T-helper 9 cell (primary cell): ENCODE results near the gene CLPSL2.
A peak's percentile ranks its signal among the peaks of the same experiment; 100 is the strongest.
"Not testable (repeated sequence)": the region's sequence is repeated elsewhere in the genome, so short reads cannot be mapped to it uniquely, and the experiment has no call there.

Experiments used
- DNase-seq: peaks from one replicate; pipeline ENCODE4 v3.0.0-alpha.2; 2020
- total RNA-seq, 2 donors: gene quantifications; one replicate each; lab custom pipeline; 2026; lab: John Stamatoyannopoulos, UW

CLPSL2 gene, protein sequence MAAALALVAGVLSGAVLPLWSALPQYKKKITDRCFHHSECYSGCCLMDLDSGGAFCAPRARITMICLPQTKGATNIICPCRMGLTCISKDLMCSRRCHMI
- 0 reads per million in 2 donors for total RNA-seq

DNA sequence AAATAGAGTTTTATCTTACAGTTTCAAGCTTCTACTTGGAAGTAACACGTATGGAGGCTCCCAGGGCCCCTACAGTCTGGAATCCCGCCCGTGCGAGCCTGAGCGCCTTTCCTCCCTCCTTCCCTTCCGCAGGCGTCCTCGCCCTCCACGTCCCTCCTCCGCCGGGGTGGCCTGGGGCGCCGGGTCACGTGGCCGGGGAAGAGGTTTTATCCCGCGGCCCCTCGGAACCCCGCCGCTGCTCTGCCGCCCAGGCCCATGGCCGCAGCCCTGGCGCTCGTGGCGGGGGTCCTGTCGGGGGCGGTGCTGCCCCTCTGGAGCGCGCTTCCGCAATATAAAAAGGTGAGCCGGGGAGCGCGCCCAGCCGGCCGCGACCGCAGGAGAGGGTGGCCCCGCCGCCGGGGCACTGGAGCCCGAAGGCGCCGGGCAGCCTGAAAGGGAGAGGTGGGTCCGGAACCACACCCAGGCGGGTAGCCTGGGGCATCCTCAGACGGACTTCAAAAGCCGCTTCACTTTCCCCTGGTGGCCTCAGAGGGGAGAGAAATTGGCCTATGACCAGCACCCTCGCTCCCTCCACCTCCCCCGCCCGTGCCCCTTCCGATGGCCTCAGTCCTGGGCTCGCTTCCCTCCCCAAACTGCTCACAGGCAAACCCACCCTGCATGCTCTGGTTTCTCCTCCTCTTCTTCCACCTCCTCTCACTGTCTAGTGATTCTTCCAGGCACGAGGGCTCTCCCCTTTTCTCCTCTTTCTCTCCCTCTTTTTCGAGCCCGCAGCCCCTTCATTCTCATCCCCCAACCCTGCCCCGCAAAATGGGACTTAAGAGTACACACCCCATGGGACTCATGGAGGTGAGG, at the start of gene CLPSL2:
CLPSL2 (plus strand) TSS at position 235 of the 852 bp plus-strand sequence; CDS start at position 256, 21 bp downstream.
- no peak for DNase-seq

DNA sequence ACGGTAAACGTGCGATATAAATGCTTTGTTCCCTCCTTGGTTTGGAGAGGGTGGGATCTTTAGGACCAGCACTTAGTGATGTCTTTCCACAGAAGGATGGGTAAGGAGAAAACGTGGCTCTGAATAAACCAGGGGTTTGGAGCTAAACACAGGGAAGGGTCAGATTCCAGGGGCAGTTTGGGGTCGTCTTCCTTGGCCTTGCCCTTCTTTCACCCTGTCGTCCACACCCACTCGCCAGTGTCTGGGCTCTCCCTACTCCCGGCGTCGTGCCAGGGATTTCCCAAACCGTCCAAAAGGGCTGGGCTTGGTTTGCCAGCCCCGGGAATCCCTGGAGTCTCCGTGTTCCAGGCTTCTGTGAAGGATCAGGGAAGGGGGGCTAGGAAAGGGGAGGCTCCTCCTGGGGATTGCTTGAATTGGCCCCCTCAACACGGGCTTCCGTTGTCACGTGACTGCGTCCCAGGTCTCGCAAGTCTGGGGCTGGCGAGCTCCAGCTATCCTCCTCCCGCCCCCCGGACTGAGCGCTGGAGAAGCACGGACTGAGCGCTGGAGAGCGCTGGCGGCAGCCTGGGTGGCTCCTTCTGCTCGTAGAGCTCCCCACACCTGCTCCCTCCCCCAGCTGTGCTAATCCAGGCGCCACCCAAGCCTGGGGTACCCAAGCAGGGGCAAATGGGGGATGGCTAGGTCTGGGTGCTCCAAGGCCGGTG, 49.0 kb upstream of the CLPSL2 start:
- DNase-seq = no peak

DNA sequence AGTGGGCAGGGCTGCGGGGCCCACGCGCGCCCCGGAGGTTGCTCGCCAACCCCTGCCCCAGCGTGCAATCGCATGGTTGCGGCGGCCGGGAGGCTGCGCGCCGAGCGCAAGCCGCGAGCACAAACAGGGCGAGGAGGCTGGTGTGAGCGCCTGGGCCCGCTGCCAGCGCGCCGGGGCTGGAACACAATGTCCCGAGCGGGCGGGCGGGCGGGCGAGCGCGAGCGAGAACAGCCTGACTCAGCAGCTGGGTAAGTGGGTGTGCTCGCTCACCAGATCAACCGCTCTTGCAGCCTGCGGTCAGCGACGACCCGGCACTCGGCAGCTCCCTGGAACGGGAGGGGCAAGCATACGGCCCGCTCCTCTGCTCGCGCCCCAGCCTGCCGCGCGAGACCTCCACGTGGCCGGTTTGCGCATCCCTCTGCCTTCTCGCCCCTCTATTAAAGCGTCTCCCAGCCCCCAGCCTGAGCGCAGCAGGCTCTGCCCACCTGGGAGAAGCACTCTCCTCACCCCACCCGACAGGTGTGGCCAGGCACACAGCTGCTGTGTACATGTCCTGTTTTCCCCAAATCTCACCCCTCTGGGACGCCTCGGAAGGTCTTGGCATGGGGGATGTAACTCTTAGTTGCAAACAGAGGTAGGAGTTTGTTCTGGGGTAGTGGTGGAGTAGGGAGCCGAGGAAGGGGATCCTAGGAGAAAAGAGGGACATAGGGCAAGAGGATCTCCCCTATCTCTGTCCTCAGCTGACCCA, 48.3 kb upstream of the CLPSL2 start:
- DNase-seq = peak; percentile 79

DNA sequence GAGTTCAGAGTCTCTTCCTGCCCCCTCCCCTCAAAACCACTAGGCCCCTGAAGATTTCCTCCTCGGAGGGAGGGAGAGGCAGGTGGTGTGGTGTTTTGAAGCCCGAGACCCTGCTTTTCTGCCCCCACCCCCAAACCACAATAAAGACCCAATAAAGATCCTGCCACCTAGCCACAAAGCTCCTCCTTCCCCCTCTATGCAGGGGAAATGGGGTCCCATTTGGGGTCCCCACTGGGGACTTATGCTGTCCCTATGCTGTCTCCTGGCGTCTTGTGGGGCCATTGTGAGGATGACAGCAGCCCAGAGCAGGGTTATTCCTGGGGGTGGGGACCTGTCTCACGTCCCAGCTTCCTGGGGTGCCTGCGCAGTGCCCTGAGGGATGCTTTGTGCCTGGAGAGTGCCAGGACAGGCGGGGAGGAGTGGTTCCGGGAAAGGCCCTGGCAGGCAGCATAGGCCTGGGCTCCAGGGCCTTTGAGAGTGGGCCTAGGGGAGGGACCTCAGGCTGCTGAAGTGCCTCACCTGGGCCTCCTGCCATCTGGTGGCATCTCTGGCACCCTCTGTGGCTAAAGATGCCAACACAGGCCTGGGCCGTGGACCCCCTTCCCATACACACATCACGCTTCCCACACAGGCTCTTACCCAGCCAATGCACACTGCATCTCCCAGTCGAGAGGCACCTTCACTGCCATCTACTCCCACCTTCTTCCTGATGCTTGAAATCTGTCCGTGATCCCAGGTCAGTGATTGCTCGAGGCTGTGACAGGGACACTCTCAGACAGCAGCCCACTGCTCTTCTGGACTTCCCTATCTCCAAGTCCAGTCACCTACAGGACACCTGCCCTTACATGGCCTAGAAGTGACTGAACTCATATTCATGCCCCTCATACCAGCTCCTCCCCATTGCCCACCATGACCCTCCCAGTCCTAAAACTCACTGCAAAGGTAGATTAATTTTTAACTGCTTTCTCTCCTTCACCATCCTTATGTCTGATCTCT, 47.4 kb upstream of the CLPSL2 start:
- DNase-seq = no peak

DNA sequence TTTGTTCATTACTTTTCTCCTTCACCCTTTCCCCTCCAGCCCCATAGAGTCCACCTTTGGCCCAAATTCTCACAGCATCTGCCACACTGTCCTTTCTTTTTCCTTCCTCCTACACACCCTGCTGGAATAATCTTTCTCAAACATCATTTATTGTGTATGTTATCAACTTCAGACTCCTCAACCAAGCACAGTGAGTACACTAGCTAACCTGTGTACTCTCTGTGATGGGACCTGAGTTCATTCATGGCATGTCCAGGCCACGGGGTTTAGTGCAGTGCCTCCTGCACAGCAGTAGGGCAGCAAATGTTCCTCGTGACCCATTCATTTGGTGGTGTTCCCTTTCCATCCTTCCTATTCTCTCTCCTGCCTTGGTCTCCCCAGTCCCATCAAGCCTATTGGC, 46.7 kb upstream of the CLPSL2 start:
- no peak for DNase-seq

DNA sequence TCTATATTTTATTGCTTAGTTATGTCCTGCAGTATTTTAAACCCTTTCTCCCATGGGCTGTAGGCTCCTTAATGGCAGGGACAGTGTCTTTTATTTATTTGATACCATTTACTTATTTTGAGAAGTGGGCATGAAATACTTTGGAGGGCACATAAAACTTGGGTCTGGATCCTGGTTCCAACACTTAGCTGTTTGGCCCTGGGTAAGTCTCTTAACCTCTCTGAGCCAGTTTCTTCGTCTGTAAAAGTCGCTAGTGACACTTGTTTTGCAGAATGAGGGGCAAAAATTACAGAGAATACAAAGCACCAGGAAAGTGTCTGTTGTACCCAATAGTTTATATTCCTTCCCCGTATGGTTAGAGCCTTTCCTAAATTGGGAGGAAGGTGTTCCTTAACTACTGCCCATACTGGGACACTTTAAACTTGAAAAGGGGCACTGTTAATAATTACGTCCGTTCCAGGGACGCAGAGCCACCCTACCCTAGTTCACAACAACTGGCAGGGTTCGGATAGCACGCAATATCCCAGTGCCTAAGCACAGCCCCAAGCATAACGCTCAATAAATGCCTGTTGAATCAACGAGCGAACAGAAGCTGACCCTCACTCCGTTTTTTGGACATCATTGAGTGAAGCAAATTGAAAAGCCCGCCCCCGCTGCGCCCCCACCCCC, 45.5 kb upstream of the CLPSL2 start:
- no peak for DNase-seq

DNA sequence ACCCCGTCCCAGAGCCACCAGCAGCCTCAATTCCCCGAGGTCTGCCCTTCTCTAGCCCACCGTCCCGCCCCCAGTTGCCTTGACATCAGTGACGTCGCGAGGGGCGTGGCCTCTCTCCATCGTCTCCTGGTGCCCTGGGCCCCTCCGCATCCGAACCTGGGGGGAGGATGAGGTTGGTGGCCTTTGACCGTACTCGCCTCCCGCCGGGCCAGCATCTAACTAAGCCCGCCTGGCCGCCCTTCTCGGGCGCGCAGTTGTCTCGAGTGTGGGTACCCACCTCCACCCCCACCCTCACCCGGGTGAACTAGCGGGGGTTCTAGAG, 45.0 kb upstream of the CLPSL2 start:
- DNase-seq = peak; percentile 91

DNA sequence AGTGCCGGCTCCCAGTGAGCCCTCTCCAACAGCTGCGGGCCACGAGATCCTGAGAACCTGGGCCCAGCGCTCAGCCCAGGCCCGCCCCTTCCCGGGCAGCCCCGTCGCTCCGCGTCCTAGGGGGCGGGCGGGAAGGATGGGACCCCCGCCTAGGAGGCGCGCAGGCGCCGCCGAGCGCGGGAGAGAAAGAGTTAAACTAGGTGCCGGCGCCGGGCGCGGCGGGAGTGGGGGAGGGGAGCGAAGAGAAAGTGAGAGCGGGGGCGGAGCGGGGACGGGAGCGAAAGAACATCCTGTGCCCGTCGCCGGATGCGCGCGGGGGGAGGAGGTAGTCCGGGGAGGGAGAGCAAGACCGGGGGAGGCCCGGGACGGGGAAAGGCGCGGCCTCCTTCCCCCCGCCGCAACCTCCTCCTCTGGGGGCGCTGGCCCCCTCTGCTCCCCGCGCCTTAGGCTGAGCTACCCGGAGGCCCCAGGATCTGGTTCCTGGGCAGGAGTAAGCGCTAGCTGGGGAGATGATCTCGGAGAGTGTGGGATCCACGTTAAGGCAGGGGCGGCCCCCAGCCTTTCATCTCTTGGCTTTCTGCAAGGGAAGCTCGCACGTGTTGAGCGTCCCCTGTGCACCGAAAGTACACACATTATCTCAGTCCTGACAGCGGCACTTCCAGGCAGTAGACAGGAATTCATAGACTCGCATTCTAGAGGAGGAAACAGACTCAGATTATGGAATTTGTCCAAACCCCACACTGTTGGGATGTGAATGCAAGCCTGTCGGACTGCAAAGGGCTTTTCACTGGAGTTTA, 44.5 kb upstream of the CLPSL2 start:
- peak; percentile 92 for DNase-seq

DNA sequence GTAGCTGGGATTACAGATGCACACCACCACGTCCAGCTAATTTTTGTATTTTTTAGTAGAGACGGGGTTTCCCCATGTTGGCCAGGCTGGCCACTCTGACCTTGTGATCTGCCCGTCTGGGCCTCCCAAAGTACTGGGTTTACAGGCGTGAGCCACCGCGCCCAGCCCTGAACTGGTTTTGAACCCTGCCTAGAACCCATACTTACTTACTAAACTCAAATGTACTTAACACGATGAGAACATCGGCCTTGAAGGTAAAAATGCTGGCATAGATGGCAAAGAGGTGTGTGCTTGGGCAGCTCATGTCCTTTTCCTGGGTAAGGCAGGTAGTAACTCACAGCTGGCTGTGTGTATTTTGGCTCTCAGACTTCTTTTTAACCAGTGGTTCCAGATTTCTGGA, 42.8 kb upstream of the CLPSL2 start:
- DNase-seq = no peak

DNA sequence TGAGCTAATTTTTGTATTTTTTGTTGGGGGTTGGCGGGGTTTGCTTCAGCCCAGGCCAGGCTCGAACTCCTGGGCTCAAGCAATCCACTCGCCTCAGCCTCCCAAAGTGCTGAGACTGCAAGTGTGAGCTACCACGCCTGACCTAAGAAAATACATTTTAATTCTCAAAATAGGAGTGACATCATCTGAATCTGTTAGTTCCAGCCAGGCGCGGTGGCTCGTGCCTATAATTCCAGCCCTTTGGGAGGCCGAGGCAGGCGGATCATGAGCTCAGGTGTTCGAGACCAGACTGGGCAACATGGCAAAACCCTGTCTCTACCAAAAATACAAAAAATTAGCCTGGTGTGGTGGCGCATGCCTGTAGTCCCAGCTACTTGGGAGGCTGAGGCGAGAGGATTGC, 42.1 kb upstream of the CLPSL2 start:
- not testable (repeated sequence) for DNase-seq

DNA sequence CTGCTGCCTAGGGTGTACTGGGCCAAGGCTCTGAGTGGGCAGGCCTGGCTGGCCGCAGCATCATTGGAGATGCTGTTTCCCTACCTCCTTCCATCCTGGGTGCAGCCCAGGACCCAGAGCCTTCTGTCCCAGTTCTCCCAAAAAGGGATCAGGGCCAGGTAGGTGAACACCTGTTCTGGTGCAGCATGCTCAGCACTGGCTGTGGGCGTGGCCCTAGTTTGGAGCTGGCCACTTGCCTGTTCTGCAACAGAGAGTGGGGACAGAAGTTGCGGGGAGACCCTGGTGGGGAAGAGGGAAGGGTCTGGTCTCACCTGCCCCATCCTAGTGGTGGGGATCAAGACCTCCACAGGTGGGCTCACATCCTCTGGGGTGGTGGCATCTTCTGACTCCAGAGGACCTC, 40.9 kb upstream of the CLPSL2 start:
- no peak for DNase-seq

DNA sequence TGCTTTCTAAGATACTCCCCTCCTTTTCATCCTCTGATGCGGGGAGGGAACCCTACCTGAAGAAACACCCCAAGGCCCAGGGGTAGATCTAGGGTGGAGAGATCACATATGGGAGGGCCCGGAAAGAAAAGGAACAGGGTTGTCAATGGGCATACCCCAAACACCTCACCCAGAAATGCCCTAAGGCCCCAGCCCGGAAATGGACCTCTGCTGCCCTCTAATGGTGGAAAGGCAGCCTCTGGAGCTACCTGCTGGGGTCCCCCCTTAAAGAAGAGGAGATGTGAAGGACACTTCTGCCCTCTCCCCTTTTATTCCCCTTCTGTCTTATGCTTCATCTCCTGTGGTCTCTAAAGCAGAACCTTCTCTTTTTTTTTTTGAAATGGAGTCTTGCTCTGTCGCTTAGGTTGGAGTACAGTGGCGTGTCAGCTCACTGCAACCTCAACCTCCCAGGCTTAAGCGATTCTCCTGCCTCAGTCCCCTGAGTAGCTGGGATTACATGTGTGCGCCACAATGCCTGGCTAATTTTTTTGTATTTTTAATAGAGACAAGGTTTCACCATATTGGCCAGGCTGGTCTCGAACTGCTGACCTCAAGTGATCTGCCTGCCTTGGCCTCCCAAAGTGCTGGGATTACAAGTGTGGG, 40.0 kb upstream of the CLPSL2 start:
- DNase-seq = peak; percentile 82

DNA sequence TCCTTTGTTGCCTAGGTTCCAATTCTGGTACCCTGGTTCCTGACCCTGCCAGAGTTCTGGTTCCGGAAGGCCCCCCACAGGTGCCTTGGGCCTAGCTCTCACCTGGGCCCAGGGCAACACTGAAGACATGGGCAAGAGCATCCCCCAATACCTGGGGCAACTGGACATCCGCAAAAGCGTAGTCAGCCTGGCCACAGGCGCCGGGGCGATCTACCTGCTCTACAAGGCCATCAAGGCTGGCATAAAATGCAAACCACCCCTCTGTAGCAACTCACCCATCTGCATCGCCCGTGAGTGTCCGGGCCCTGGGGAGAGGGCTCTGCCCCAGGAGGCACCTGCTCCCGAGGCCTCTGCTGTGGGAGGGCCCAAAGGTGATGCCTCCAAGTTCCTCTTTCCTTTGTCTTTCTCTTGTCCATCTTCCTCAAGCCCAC, 39.4 kb upstream of the CLPSL2 start, which contains the start of gene ARMC12:
ARMC12 (plus strand) TSS at position 51 of the 431 bp plus-strand sequence; CDS start at position 128, 77 bp downstream.
- DNase-seq = no peak

DNA sequence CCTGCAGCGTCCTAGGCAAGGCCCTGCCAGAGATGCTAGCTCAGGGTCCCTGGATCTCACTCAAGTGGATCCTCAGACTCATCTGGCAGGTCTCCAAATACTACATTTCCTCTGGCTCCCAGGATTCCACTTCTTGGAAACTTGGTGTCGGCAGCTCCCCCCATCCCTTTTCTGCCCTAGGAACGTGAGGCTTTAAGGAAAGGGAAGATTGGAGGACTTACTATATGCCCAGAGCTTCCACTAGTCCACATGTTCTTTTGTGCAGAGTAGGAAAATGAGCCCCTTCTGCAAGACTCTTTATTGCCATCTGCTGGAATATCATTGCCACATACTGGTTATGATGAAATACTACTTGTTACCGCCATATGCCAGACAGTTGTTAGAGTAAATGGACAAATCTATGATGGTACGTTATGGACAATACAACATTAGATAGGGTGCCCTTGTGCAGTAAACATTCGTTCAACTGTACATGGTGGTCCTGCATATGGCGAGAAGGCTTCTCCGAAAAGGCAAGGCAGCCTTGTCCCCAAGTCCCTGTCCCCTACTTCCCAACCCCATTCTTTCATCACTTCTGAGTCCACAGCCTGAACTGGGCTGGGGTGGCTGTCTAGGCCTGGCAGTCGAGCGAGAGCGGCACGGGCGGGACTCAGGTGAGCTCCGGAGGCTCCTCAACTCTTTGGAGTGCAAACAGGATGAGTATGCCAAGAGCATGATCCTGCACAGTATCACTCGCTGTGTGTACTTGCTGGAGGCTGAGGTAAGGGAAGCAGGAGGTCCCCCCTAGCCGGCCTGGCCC, 38.8 kb upstream of the CLPSL2 start:
- DNase-seq = no peak

DNA sequence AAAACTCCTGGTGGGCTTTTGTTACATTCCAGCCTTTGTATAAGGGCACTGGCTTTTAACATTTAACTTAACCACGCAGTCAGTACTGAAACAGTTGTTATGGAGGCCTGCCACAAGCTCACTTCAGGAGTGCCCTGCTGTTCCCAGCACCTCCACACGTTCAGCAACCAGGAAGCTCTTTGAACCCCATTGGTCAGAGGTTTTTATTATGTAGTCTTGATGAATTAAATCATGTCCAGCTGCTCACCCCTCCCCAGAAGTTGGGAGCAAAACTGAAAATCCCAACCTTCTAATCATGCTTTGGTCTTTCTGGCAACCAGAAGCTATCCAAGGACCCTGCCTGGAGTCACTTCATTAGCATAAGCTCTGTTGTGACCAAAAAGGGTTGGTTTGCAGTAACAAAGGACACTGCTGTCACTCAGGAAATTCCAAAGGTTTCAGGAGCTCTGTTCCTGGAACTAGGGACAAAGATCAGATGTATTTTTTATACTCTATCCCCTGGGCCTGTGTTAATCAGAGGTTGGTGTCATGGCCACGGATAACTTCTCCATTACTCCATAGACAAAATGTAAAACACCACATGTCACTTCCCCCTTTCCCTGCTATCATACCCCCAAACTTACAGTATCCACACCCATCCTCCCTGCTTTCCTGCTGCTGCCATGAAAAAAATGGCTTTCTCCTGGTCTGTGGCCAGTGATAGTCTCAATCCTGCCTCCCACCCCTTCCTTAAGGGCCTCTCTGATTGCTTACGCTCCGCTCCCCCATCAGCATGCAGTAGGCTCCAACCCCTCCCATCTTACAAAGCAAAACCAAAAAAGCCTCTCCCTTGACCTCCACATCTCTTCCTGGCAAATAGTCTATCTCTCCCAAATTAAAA, 36.5 kb upstream of the CLPSL2 start:
- no peak for DNase-seq

DNA sequence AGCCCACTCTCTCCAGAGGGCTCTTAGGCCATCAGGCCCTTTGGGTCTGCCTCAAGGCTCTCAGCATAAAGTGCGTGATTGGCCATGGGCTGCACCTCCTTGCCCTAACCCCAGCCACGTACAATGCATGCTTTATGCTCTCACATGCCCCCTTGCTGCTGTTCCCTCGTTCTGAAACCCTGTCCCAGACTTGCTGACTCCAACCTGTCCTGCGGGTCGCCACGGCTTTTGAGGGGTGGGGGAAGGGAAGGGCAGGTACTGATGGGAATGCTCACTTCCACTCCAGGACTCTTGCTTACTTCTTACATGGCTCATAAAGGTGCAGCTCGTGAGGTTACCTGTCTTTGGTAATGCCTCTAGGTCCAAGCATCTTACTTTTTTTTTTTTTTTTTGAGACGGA, 33.6 kb upstream of the CLPSL2 start:
- no peak for DNase-seq

DNA sequence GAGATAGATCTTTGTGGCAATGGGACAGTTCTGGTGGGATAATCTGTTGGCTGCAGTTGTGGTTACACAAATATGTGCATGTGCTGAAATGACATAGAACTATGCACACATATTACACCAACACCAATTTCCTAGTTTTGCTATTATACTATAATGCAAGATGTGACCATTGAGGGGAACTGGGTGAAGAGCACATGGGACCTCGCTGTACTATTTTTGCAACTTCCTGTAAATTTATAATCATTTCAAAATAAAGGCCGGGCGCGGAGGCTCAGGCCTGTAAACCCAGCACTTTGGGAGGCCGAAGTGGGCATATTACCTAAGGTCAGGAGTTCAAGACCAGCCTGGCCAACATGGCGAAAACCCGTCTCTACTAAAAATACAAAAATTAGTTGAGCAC, 30.9 kb upstream of the CLPSL2 start:
- DNase-seq = no peak

DNA sequence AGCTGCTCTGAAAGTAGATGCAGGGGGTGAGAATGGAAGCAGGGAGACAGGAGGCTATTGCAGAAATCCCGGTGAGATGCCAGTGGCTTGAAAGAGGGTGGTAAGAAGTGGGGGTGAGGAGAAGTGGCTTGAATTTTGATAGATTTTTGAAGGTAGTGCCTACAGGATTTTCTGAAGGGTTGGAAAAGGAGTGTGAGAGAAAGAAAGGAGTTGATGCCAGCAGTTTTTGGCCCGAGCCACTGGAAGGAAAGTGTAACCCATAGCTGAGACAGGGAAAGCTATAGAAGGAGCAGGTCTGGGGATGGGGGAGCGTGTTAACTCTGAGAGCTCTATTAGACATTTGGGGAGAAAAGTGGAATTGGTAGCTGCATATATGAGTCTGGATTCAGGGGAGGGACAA, 29.9 kb upstream of the CLPSL2 start:
- DNase-seq = no peak
